ENCODE data around the gene APOO.

APOO gene

DNA sequence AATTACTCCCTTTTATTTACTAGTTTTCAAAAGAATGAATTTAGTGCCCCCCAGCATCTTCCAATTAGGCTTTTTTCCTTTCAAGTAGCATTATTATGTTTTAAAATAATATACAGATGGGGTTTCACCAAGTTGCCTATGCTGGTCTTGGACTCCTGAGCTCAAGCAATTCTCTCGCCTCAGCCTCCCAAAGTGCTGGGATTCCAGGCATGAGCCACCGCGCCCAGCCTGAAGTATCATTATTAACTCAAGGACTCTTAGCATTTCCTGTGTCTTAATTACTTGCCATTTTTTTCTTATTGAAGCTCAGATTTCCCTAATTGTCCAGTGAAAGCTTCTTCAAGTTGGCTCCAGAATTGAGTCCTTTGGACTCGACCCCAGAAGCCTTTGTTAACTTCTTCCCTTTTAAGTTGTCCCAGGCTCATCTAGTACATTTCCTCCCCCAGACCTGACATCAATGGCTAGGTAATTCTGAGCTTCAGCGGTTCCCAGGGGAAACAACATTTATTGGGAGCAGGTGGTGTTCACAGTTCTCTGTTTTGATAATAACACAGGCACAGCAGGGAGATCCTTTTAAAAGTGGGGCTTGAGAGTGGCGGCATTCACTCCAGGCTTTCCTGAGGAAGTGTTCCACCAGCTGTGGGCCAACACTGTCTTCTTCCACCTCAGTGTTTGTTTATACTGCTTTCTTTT, 114.7 kb downstream of the APOO start:
- Histone ChIP-seq H3K23ac (ENCODE audit: low read length) (no peak overlapping the region), H4K8ac (ENCODE audit: low read depth, low read length) (no peak overlapping the region), H2BK5ac (ENCODE audit: low read length) (no peak overlapping the region), H2AK5ac (ENCODE audit: low read length) (no peak overlapping the region), H3K9ac (ENCODE audit: low read length) (no peak overlapping the region), H3K27ac (ENCODE audit: low read depth, low read length) (no peak overlapping the region), H3K18ac (ENCODE audit: low read length) (no peak overlapping the region), H3K79me2 (ENCODE audit: control insufficient read depth, insufficient read depth, low read length) (no peaks in the 10 kb centered on the region), H3K4me1 (ENCODE audit: control insufficient read depth, low read depth, low read length) (no peaks in the 10 kb centered on the region), H3K4me3 (ENCODE audit: low read length) (no peak overlapping the region), H3K27me3 (ENCODE audit: insufficient read depth, low read length, poor library complexity) (no peaks in the 10 kb centered on the region), H2BK120ac (ENCODE audit: low read depth, low read length) (no peak overlapping the region), H3K56ac (ENCODE audit: low read length) (no peak overlapping the region), H2BK15ac (replicated peaks; ENCODE audit: low read depth) (no peak overlapping the region), H3K4me2 (ENCODE audit: low read length) (no peak overlapping the region), H3K79me1 (ENCODE audit: low read length) (no peaks in the 10 kb centered on the region), H3K36me3 (ENCODE audit: control insufficient read depth, insufficient read depth, low read length) (no peaks in the 10 kb centered on the region), H4K5ac (ENCODE audit: low read length) (no peak overlapping the region), H3K4ac (ENCODE audit: low read depth, low read length) (no peak overlapping the region)
- no CpG with 5 or more reads among the region's 6 CpGs for WGBS (ENCODE audit: extremely low coverage, insufficient coverage, low lambda C conversion rate)
- no peak for DNase-seq

DNA sequence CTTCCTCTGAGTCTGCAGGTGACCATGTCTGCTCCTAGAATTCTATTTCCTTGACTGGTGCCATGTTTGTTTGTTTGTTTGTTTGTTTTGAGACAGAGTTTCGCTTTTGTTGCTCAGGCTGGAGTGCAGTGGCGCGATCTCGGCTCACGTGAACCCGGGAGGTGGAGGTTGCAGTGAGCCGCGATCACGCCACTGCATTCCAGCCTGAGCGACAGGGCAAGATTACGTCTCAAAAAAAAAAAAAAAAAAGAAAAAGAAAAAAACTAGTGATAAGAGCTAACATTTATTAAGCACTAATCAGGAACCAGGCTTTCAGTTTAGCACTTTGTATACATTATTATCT, 117.6 kb downstream of the APOO start:
- H3K18ac ChIP-seq (ENCODE audit: low read length) = no peak overlapping the region
- H3K56ac ChIP-seq (ENCODE audit: low read length) = no peak overlapping the region
- no peak overlapping the region for H3K4me2 ChIP-seq (ENCODE audit: low read length)
- H3K4me1 ChIP-seq (ENCODE audit: control insufficient read depth, low read depth, low read length) = no peaks in the 10 kb centered on the region
- no CpG with 5 or more reads among the region's 11 CpGs for WGBS (ENCODE audit: extremely low coverage, insufficient coverage, low lambda C conversion rate)
- H4K8ac ChIP-seq (ENCODE audit: low read depth, low read length) = no peak overlapping the region
- no peak overlapping the region for H3K4ac ChIP-seq (ENCODE audit: low read depth, low read length)
- no peak overlapping the region for H2BK5ac ChIP-seq (ENCODE audit: low read length)
- no peak overlapping the region for H3K27ac ChIP-seq (ENCODE audit: low read depth, low read length)
- no peaks in the 10 kb centered on the region for H3K79me1 ChIP-seq (ENCODE audit: low read length)
- no peak overlapping the region for H3K9ac ChIP-seq (ENCODE audit: low read length)
- H3K79me2 ChIP-seq (ENCODE audit: control insufficient read depth, insufficient read depth, low read length) = no peaks in the 10 kb centered on the region
- H3K27me3 ChIP-seq (ENCODE audit: insufficient read depth, low read length, poor library complexity) = no peaks in the 10 kb centered on the region
- no peak overlapping the region for H2BK120ac ChIP-seq (ENCODE audit: low read depth, low read length)
- no peaks in the 10 kb centered on the region for H3K36me3 ChIP-seq (ENCODE audit: control insufficient read depth, insufficient read depth, low read length)
- no peak overlapping the region for H3K4me3 ChIP-seq (ENCODE audit: low read length)
- no peak overlapping the region for H4K5ac ChIP-seq (ENCODE audit: low read length)
- DNase-seq = no peak
- H2AK5ac ChIP-seq (ENCODE audit: low read length) = no peak overlapping the region
- no peak overlapping the region for H3K23ac ChIP-seq (ENCODE audit: low read length)
- H2BK15ac ChIP-seq (replicated peaks; ENCODE audit: low read depth) = no peak overlapping the region

DNA sequence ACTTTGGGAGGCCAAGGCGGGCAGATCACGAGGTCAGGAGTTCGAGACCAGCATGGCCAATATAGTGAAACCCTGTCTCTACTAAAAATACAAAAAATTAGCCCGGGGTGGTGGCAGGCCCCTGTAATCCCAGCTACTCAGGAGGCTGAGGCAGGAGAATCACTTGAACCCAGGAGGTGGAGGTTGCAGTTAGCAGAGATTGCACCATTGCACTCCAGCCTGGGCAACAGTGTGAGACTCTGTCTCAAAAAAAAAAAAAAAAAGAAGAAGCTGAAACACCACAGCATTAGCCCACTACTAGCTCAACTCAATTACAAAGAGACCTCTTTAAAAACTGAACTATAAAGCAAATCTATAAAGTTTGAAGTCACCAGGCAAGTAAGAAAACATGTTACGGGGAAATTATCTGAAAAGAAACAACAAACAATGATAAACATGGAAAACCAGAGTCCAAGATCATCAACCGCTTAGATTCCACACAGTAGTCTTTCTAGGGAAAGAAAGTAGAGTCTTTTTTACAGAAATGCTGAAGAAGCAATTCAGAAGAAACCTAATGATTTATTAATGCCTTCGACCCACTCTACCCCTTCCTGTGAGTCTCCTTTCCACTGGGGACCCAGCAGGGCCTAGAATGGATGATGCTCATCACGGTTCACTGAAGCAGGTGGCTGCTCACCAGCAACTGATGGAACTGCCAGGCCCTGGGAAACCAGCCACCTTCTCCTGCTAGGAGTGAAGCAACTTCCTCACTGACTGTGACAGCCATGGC, 118.2 kb downstream of the APOO start:
- Histone ChIP-seq H3K79me1 (ENCODE audit: low read length) (no peaks in the 10 kb centered on the region), H3K4me1 (ENCODE audit: control insufficient read depth, low read depth, low read length) (no peaks in the 10 kb centered on the region), H3K4ac (ENCODE audit: low read depth, low read length) (no peak overlapping the region), H3K4me2 (ENCODE audit: low read length) (no peak overlapping the region), H2BK120ac (ENCODE audit: low read depth, low read length) (no peak overlapping the region), H3K18ac (ENCODE audit: low read length) (no peak overlapping the region), H3K79me2 (ENCODE audit: control insufficient read depth, insufficient read depth, low read length) (no peaks in the 10 kb centered on the region), H3K27me3 (ENCODE audit: insufficient read depth, low read length, poor library complexity) (no peaks in the 10 kb centered on the region), H3K56ac (ENCODE audit: low read length) (no peak overlapping the region), H3K36me3 (ENCODE audit: control insufficient read depth, insufficient read depth, low read length) (no peaks in the 10 kb centered on the region), H3K4me3 (ENCODE audit: low read length) (no peak overlapping the region), H4K8ac (ENCODE audit: low read depth, low read length) (no peak overlapping the region), H2BK15ac (replicated peaks; ENCODE audit: low read depth) (no peak overlapping the region), H3K9ac (ENCODE audit: low read length) (no peak overlapping the region), H2AK5ac (ENCODE audit: low read length) (no peak overlapping the region), H3K23ac (ENCODE audit: low read length) (no peak overlapping the region), H3K27ac (ENCODE audit: low read depth, low read length) (no peak overlapping the region), H4K5ac (ENCODE audit: low read length) (no peak overlapping the region), H2BK5ac (ENCODE audit: low read length) (no peak overlapping the region)
- DNase-seq = no peak
- no CpG with 5 or more reads among the region's 8 CpGs for WGBS (ENCODE audit: extremely low coverage, insufficient coverage, low lambda C conversion rate)

DNA sequence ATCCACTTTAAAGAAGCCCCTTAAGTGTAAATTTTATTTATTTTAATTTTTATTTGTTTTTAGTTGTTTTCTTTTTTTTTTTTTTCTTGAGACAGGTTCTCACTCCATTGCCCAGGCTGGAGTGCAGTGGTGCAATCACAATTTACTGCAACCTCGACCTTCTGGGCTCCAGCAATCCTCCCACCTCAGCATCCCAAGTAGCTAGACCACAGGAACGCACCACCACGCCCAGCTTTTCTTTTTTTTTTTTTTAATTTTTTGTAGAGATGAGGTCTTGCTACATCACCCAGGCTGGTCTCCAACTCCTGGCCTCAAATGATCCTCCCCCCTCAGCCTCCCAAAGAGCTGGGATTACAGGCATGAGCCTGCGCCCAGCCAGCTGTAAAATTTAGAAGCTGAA, 118.8 kb downstream of the APOO start:
- Histone ChIP-seq H3K9ac (ENCODE audit: low read length) (no peak overlapping the region), H2BK15ac (replicated peaks; ENCODE audit: low read depth) (no peak overlapping the region), H3K18ac (ENCODE audit: low read length) (no peak overlapping the region), H3K56ac (ENCODE audit: low read length) (no peak overlapping the region), H3K23ac (ENCODE audit: low read length) (no peak overlapping the region), H3K79me1 (ENCODE audit: low read length) (no peaks in the 10 kb centered on the region), H3K79me2 (ENCODE audit: control insufficient read depth, insufficient read depth, low read length) (no peaks in the 10 kb centered on the region), H3K27ac (ENCODE audit: low read depth, low read length) (no peak overlapping the region), H4K5ac (ENCODE audit: low read length) (no peak overlapping the region), H3K36me3 (ENCODE audit: control insufficient read depth, insufficient read depth, low read length) (no peaks in the 10 kb centered on the region), H2BK5ac (ENCODE audit: low read length) (no peak overlapping the region), H4K8ac (ENCODE audit: low read depth, low read length) (no peak overlapping the region), H3K4me2 (ENCODE audit: low read length) (no peak overlapping the region), H2AK5ac (ENCODE audit: low read length) (no peak overlapping the region), H3K27me3 (ENCODE audit: insufficient read depth, low read length, poor library complexity) (no peaks in the 10 kb centered on the region), H2BK120ac (ENCODE audit: low read depth, low read length) (no peak overlapping the region), H3K4ac (ENCODE audit: low read depth, low read length) (no peak overlapping the region), H3K4me1 (ENCODE audit: control insufficient read depth, low read depth, low read length) (no peaks in the 10 kb centered on the region), H3K4me3 (ENCODE audit: low read length) (no peak overlapping the region)
- no CpG with 5 or more reads among the region's 4 CpGs for WGBS (ENCODE audit: extremely low coverage, insufficient coverage, low lambda C conversion rate)
- no peak for DNase-seq

DNA sequence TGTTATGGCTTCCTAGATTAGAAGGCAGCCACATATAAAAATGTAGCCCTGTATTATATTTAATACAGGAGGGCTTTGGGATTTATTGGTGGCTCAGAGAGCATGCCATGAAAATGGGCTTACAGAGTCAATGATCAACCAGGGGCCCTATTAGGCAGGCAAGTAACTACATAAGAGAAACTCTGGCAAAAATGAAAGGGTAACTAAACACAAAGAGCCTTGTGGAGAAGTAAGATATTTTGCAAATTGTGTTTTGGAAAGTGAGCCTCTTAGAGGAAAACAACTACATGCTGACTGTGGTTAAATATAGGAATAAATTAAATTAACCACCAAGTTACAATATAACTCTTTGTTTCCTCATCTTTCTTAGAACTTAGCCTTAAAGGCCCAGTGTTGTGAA, 119.2 kb downstream of the APOO start:
- Histone ChIP-seq H4K8ac (ENCODE audit: low read depth, low read length) (no peak overlapping the region), H3K27me3 (ENCODE audit: insufficient read depth, low read length, poor library complexity) (no peaks in the 10 kb centered on the region), H3K79me2 (ENCODE audit: control insufficient read depth, insufficient read depth, low read length) (no peaks in the 10 kb centered on the region), H3K27ac (ENCODE audit: low read depth, low read length) (no peak overlapping the region), H4K5ac (ENCODE audit: low read length) (no peak overlapping the region), H3K79me1 (ENCODE audit: low read length) (no peaks in the 10 kb centered on the region), H2AK5ac (ENCODE audit: low read length) (no peak overlapping the region), H2BK120ac (ENCODE audit: low read depth, low read length) (no peak overlapping the region), H3K56ac (ENCODE audit: low read length) (no peak overlapping the region), H3K18ac (ENCODE audit: low read length) (no peak overlapping the region), H3K4me1 (ENCODE audit: control insufficient read depth, low read depth, low read length) (no peaks in the 10 kb centered on the region), H3K4ac (ENCODE audit: low read depth, low read length) (no peak overlapping the region), H3K4me3 (ENCODE audit: low read length) (no peak overlapping the region), H3K4me2 (ENCODE audit: low read length) (no peak overlapping the region), H2BK15ac (replicated peaks; ENCODE audit: low read depth) (no peak overlapping the region), H2BK5ac (ENCODE audit: low read length) (no peak overlapping the region), H3K9ac (ENCODE audit: low read length) (no peak overlapping the region), H3K23ac (ENCODE audit: low read length) (no peak overlapping the region), H3K36me3 (ENCODE audit: control insufficient read depth, insufficient read depth, low read length) (no peaks in the 10 kb centered on the region)
- DNase-seq = no peak

DNA sequence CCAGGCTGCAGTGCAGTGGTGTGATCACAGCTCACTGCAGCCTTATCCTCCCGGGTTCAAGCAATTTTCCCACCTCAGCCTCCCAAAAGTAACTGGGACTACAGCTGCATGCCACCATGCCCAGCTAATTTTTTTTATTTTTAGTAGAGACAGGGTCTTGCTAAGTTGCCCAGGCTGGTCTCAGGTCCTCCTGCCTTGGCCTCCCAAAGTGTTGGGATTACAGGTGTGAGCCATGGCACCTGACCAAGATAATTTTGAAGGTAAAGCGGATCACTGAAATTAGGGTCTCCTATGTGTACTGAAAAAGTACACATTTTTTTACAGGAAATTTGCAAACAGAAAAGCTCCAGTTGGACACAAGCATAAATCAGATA, 120.0 kb downstream of the APOO start:
- WGBS (ENCODE audit: extremely low coverage, insufficient coverage, low lambda C conversion rate) = no CpG with 5 or more reads among the region's 2 CpGs
- Histone ChIP-seq H2AK5ac (ENCODE audit: low read length) (no peak overlapping the region), H3K4me1 (ENCODE audit: control insufficient read depth, low read depth, low read length) (no peaks in the 10 kb centered on the region), H3K27me3 (ENCODE audit: insufficient read depth, low read length, poor library complexity) (no peaks in the 10 kb centered on the region), H2BK120ac (ENCODE audit: low read depth, low read length) (no peak overlapping the region), H2BK15ac (replicated peaks; ENCODE audit: low read depth) (no peak overlapping the region), H3K79me2 (ENCODE audit: control insufficient read depth, insufficient read depth, low read length) (no peaks in the 10 kb centered on the region), H3K56ac (ENCODE audit: low read length) (no peak overlapping the region), H3K9ac (ENCODE audit: low read length) (no peak overlapping the region), H3K27ac (ENCODE audit: low read depth, low read length) (no peak overlapping the region), H4K8ac (ENCODE audit: low read depth, low read length) (no peak overlapping the region), H3K36me3 (ENCODE audit: control insufficient read depth, insufficient read depth, low read length) (no peaks in the 10 kb centered on the region), H3K23ac (ENCODE audit: low read length) (no peak overlapping the region), H3K79me1 (ENCODE audit: low read length) (no peaks in the 10 kb centered on the region), H3K4me3 (ENCODE audit: low read length) (no peak overlapping the region), H2BK5ac (ENCODE audit: low read length) (no peak overlapping the region), H4K5ac (ENCODE audit: low read length) (no peak overlapping the region), H3K18ac (ENCODE audit: low read length) (no peak overlapping the region), H3K4me2 (ENCODE audit: low read length) (no peak overlapping the region), H3K4ac (ENCODE audit: low read depth, low read length) (no peak overlapping the region)
- DNase-seq = no peak
